HL-60 (cell line): ENCODE results near the gene PPID.

Experiments used
- DNase-seq, 2 experiments: peaks; one replicate each; pipeline ENCODE4 v3.0.0-alpha.2; 2010 to 2020; ENCODE audit warnings: low read depth in 1 of 2, low spot score in 1 of 2
- H3K27ac ChIP-seq: fragments of 250-450 bp; sonication (Bioruptor Pico); replicated peaks from 2 replicates; pipeline ENCODE4 v1.5.1; 2020; ENCODE audit warnings: mild to moderate bottlenecking, moderate library complexity
- H3K27me3 ChIP-seq: fragments of 250-450 bp; sonication (Bioruptor Pico); 2 replicates; pipeline ENCODE4 v1.5.1; 2021; ENCODE audit warnings: mild to moderate bottlenecking, moderate library complexity; ENCODE audit not compliant: insufficient read depth, poor library complexity, severe bottlenecking
- H3K4me3 ChIP-seq: replicated peaks from 2 replicates; pipeline ENCODE4 v1.5.1; 2011; ENCODE audit warnings: mild to moderate bottlenecking, control low read depth, low read length; ENCODE audit not compliant: insufficient read depth
- CTCF ChIP-seq: IDR thresholded peaks from one replicate; pipeline ENCODE4 v1.5.1; 2011; ENCODE audit warnings: low read length, control low read depth, inconsistent platforms; ENCODE audit not compliant: insufficient read depth
- GABPA ChIP-seq: IDR thresholded peaks from 2 replicates; pipeline ENCODE4 v1.6.1; 2012; ENCODE audit warnings: low read depth
- POLR2AphosphoS5 ChIP-seq: IDR thresholded peaks from 2 replicates; pipeline ENCODE4 v1.6.1; 2012; ENCODE audit warnings: low read depth
- REST ChIP-seq: IDR thresholded peaks from 2 replicates; pipeline ENCODE4 v1.6.1; 2012; ENCODE audit warnings: low read depth; ENCODE audit not compliant: insufficient replicate concordance
- SPI1 ChIP-seq: IDR thresholded peaks from 2 replicates; pipeline ENCODE4 v1.6.1; 2012; ENCODE audit warnings: low read depth, mild to moderate bottlenecking, borderline replicate concordance

PPID gene

GRCh38 chr4:158676076-158676475 lies 47.1 kb downstream of the PPID start:
- no peak overlapping the region for H3K4me3 ChIP-seq
- no peak for DNase-seq
- TF ChIP-seq REST = no peak
- TF ChIP-seq SPI1 = no peak
- no peak for TF ChIP-seq GABPA
- no peak for TF ChIP-seq CTCF
- TF ChIP-seq POLR2AphosphoS5 = no peak
- no peak overlapping the region for H3K27ac ChIP-seq
- H3K27me3 ChIP-seq = no peaks in the 10 kb centered on the region

- no peak overlapping the region for H3K27ac ChIP-seq
- H3K4me3 ChIP-seq = no peak overlapping the region
- no peak for DNase-seq
- no peaks in the 10 kb centered on the region for H3K27me3 ChIP-seq
- TF ChIP-seq CTCF (no peak), REST (no peak), GABPA (no peak), SPI1 (no peak), POLR2AphosphoS5 (no peak)
Observed at GRCh38 chr4:158673633-158674032, 49.6 kb downstream of the PPID start.

- Histone ChIP-seq H3K4me3 (peak within 1 kb of the TSS; percentile 95), H3K27ac (peak within 1 kb of the TSS; percentile 92), H3K27me3 (no peaks in the 10 kb centered on the region)
- peak; percentile 98 to 100 for DNase-seq
- TF ChIP-seq REST (no peak), SPI1 (no peak), POLR2AphosphoS5 (peak; percentile 51), CTCF (peak; percentile 46), GABPA (no peak)
Observed at GRCh38 chr4:158671915-158672806, 51.0 kb downstream of the PPID start, which contains the start of gene ETFDH. Gene ETFDH, plus strand, starts transcription at chr4:158672296. Its CDS starts 161 bp downstream, at chr4:158672457.
